ENCODE measurements around the gene MRPS27.

The MRPS27 gene

GRCh38 chr5:72221541-72221940, 98.5 kb downstream of the MRPS27 start:
- WGBS, 2 experiments (ENCODE audit: insufficient coverage in 2 of 2), result 76 to 88% methylated on average over 4 of the region's 4 CpGs
- no peak overlapping the region for H3K4me3 ChIP-seq (ENCODE audit: extremely low read depth, insufficient read depth, low read length, poor library complexity, severe bottlenecking)
- H3K4me1 ChIP-seq (ENCODE audit: control insufficient read depth, insufficient read depth, low read length, poor library complexity, severe bottlenecking), result no peaks in the 10 kb centered on the region
- peaks cover 89% of the 10 kb centered on the region for H3K36me3 ChIP-seq (ENCODE audit: control insufficient read depth, insufficient read depth, low read length)
- H3K27ac ChIP-seq (ENCODE audit: low read depth, low read length, severe bottlenecking), result no peak overlapping the region
- no peaks in the 10 kb centered on the region for H3K9me3 ChIP-seq (ENCODE audit: control insufficient read depth, low read length)

- WGBS, 2 experiments (ENCODE audit: insufficient coverage in 2 of 2), result 100% methylated on average over 1 of the region's 1 CpG
- Histone ChIP-seq H3K27ac (ENCODE audit: low read depth, low read length, severe bottlenecking) (no peak overlapping the region), H3K4me1 (ENCODE audit: control insufficient read depth, insufficient read depth, low read length, poor library complexity, severe bottlenecking) (no peaks in the 10 kb centered on the region), H3K4me3 (ENCODE audit: extremely low read depth, insufficient read depth, low read length, poor library complexity, severe bottlenecking) (no peak overlapping the region), H3K36me3 (ENCODE audit: control insufficient read depth, insufficient read depth, low read length) (peaks cover 88% of the 10 kb centered on the region), H3K9me3 (ENCODE audit: control insufficient read depth, low read length) (no peaks in the 10 kb centered on the region)
These were observed 98.9 kb downstream of the MRPS27 start for GRCh38 chr5:72221099-72221498.

- Histone ChIP-seq H3K36me3 (ENCODE audit: control insufficient read depth, insufficient read depth, low read length) (peaks cover 44% of the 10 kb centered on the region), H3K4me3 (ENCODE audit: extremely low read depth, insufficient read depth, low read length, poor library complexity, severe bottlenecking) (no peak overlapping the region), H3K4me1 (ENCODE audit: control insufficient read depth, insufficient read depth, low read length, poor library complexity, severe bottlenecking) (no peaks in the 10 kb centered on the region), H3K9me3 (ENCODE audit: control insufficient read depth, low read length) (no peaks in the 10 kb centered on the region), H3K27ac (ENCODE audit: low read depth, low read length, severe bottlenecking) (no peak overlapping the region)
- WGBS, 2 experiments (ENCODE audit: insufficient coverage in 2 of 2), result no CpG with 5 or more reads among the region's 3 CpGs
These were observed 103.3 kb downstream of the MRPS27 start for GRCh38 chr5:72216756-72217155.

GRCh38 chr5:72214168-72214567, 105.9 kb downstream of the MRPS27 start:
- H3K4me3 ChIP-seq (ENCODE audit: extremely low read depth, insufficient read depth, low read length, poor library complexity, severe bottlenecking), result no peak overlapping the region
- H3K4me1 ChIP-seq (ENCODE audit: control insufficient read depth, insufficient read depth, low read length, poor library complexity, severe bottlenecking), result peaks cover 6% of the 10 kb centered on the region
- peaks cover 26% of the 10 kb centered on the region for H3K36me3 ChIP-seq (ENCODE audit: control insufficient read depth, insufficient read depth, low read length)
- no peak overlapping the region for H3K27ac ChIP-seq (ENCODE audit: low read depth, low read length, severe bottlenecking)
- 78 to 84% methylated on average over 3 to 4 of the region's 4 CpGs for WGBS, 2 experiments (ENCODE audit: insufficient coverage in 2 of 2)
- H3K9me3 ChIP-seq (ENCODE audit: control insufficient read depth, low read length), result no peaks in the 10 kb centered on the region

- Histone ChIP-seq H3K4me3 (ENCODE audit: extremely low read depth, insufficient read depth, low read length, poor library complexity, severe bottlenecking) (no peak overlapping the region), H3K27ac (ENCODE audit: low read depth, low read length, severe bottlenecking) (no peak overlapping the region), H3K9me3 (ENCODE audit: control insufficient read depth, low read length) (no peaks in the 10 kb centered on the region), H3K36me3 (ENCODE audit: control insufficient read depth, insufficient read depth, low read length) (peaks cover 27% of the 10 kb centered on the region), H3K4me1 (ENCODE audit: control insufficient read depth, insufficient read depth, low read length, poor library complexity, severe bottlenecking) (peaks cover 6% of the 10 kb centered on the region)
- 91 to 94% methylated on average over 3 to 4 of the region's 4 CpGs for WGBS, 2 experiments (ENCODE audit: insufficient coverage in 2 of 2)
These were observed 106.6 kb downstream of the MRPS27 start for GRCh38 chr5:72213482-72213881.

- WGBS, 2 experiments (ENCODE audit: insufficient coverage in 2 of 2), result 90 to 91% methylated on average over 2 of the region's 2 CpGs
- H3K36me3 ChIP-seq (ENCODE audit: control insufficient read depth, insufficient read depth, low read length), result peaks cover 23% of the 10 kb centered on the region
- peaks cover 6% of the 10 kb centered on the region for H3K4me1 ChIP-seq (ENCODE audit: control insufficient read depth, insufficient read depth, low read length, poor library complexity, severe bottlenecking)
- H3K9me3 ChIP-seq (ENCODE audit: control insufficient read depth, low read length), result no peaks in the 10 kb centered on the region
- H3K4me3 ChIP-seq (ENCODE audit: extremely low read depth, insufficient read depth, low read length, poor library complexity, severe bottlenecking), result no peak overlapping the region
- no peak overlapping the region for H3K27ac ChIP-seq (ENCODE audit: low read depth, low read length, severe bottlenecking)
These were observed 107.9 kb downstream of the MRPS27 start for GRCh38 chr5:72212171-72212570.

GRCh38 chr5:72210888-72211678, 109.0 kb downstream of the MRPS27 start:
- H3K9me3 ChIP-seq (ENCODE audit: control insufficient read depth, low read length), result no peaks in the 10 kb centered on the region
- peaks cover 28% of the 10 kb centered on the region for H3K36me3 ChIP-seq (ENCODE audit: control insufficient read depth, insufficient read depth, low read length)
- 94 to 100% methylated on average over 3 to 6 of the region's 6 CpGs for WGBS, 2 experiments (ENCODE audit: insufficient coverage in 2 of 2)
- H3K4me1 ChIP-seq (ENCODE audit: control insufficient read depth, insufficient read depth, low read length, poor library complexity, severe bottlenecking), result peaks cover 6% of the 10 kb centered on the region
- H3K4me3 ChIP-seq (ENCODE audit: extremely low read depth, insufficient read depth, low read length, poor library complexity, severe bottlenecking), result no peak overlapping the region
- H3K27ac ChIP-seq (ENCODE audit: low read depth, low read length, severe bottlenecking), result no peak overlapping the region

- WGBS, 2 experiments (ENCODE audit: insufficient coverage in 2 of 2), result 77 to 87% methylated on average over 6 of the region's 10 CpGs
- Histone ChIP-seq H3K9me3 (ENCODE audit: control insufficient read depth, low read length) (no peaks in the 10 kb centered on the region), H3K36me3 (ENCODE audit: control insufficient read depth, insufficient read depth, low read length) (peaks cover 44% of the 10 kb centered on the region), H3K4me1 (ENCODE audit: control insufficient read depth, insufficient read depth, low read length, poor library complexity, severe bottlenecking) (peaks cover 6% of the 10 kb centered on the region), H3K4me3 (ENCODE audit: extremely low read depth, insufficient read depth, low read length, poor library complexity, severe bottlenecking) (no peak overlapping the region), H3K27ac (ENCODE audit: low read depth, low read length, severe bottlenecking) (no peak overlapping the region)
These were observed 110.6 kb downstream of the MRPS27 start for GRCh38 chr5:72209147-72210115.

GRCh38 chr5:72208324-72208926, 111.6 kb downstream of the MRPS27 start:
- H3K36me3 ChIP-seq (ENCODE audit: control insufficient read depth, insufficient read depth, low read length), result peaks cover 54% of the 10 kb centered on the region
- no peak overlapping the region for H3K4me3 ChIP-seq (ENCODE audit: extremely low read depth, insufficient read depth, low read length, poor library complexity, severe bottlenecking)
- H3K9me3 ChIP-seq (ENCODE audit: control insufficient read depth, low read length), result no peaks in the 10 kb centered on the region
- WGBS, 2 experiments (ENCODE audit: insufficient coverage in 2 of 2), result 100% methylated on average over 1 to 2 of the region's 3 CpGs
- peaks cover 6% of the 10 kb centered on the region for H3K4me1 ChIP-seq (ENCODE audit: control insufficient read depth, insufficient read depth, low read length, poor library complexity, severe bottlenecking)
- H3K27ac ChIP-seq (ENCODE audit: low read depth, low read length, severe bottlenecking), result no peak overlapping the region

- WGBS, 2 experiments (ENCODE audit: insufficient coverage in 2 of 2), result 70% methylated on average over 2 of the region's 3 CpGs; no CpG with 5 or more reads in 1 of the 2 experiments
- H3K27ac ChIP-seq (ENCODE audit: low read depth, low read length, severe bottlenecking), result no peak overlapping the region
- no peaks in the 10 kb centered on the region for H3K9me3 ChIP-seq (ENCODE audit: control insufficient read depth, low read length)
- H3K4me1 ChIP-seq (ENCODE audit: control insufficient read depth, insufficient read depth, low read length, poor library complexity, severe bottlenecking), result peaks cover 6% of the 10 kb centered on the region
- peaks cover 67% of the 10 kb centered on the region for H3K36me3 ChIP-seq (ENCODE audit: control insufficient read depth, insufficient read depth, low read length)
- H3K4me3 ChIP-seq (ENCODE audit: extremely low read depth, insufficient read depth, low read length, poor library complexity, severe bottlenecking), result no peak overlapping the region
These were observed 113.0 kb downstream of the MRPS27 start for GRCh38 chr5:72206994-72207393.
